DOHH2 (cell line): Measurements from ENCODE around the gene USP10.

Experiments
- EZH2phosphoT487 ChIP-seq: fragments of 200-600 bp; sonication (generic); IDR thresholded peaks from 2 replicates; pipeline ENCODE4 v1.6.1; 2017; ENCODE audit warnings: borderline replicate concordance, mild to moderate bottlenecking, antibody characterized with exemption, low read length, moderate library complexity, mixed read lengths
- TF ChIP-seq, protein P1 (sequence below): fragments of 200-600 bp; sonication (generic); IDR thresholded peaks from one replicate; pipeline ENCODE4 v1.5.1; 2014; ENCODE audit warnings: antibody characterized with exemption, mild to moderate bottlenecking, low read depth, low read length; ENCODE audit not compliant: poor library complexity, severe bottlenecking

DNA sequence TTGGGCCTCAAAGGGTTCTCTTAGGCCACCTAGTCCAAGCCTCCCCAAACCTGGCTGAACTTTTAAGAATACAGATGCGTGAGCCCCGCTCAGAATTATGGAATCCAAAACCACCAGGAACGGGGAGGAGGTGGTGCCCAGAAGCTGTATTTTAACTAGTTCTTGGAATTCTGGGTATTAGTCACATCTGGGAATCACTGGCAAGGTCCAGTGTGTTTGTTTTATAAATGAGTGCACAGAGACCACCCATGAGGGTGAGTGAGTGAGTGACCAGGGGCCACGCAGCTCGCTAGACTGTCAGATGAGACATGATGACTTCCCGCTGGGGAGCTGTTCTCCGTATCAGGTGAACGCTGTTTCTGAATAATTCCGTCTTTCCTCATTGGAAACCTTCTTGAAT lies 37.3 kb upstream of the USP10 start:
- TF ChIP-seq, protein P1, sequence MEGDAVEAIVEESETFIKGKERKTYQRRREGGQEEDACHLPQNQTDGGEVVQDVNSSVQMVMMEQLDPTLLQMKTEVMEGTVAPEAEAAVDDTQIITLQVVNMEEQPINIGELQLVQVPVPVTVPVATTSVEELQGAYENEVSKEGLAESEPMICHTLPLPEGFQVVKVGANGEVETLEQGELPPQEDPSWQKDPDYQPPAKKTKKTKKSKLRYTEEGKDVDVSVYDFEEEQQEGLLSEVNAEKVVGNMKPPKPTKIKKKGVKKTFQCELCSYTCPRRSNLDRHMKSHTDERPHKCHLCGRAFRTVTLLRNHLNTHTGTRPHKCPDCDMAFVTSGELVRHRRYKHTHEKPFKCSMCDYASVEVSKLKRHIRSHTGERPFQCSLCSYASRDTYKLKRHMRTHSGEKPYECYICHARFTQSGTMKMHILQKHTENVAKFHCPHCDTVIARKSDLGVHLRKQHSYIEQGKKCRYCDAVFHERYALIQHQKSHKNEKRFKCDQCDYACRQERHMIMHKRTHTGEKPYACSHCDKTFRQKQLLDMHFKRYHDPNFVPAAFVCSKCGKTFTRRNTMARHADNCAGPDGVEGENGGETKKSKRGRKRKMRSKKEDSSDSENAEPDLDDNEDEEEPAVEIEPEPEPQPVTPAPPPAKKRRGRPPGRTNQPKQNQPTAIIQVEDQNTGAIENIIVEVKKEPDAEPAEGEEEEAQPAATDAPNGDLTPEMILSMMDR = no peak
- TF ChIP-seq EZH2phosphoT487 = no peak
